ENCODE data around the gene STARD9.
"Not testable (repeated sequence)": the region's sequence is repeated elsewhere in the genome, so short reads cannot be mapped to it uniquely, and the experiment has no call there.

STARD9 gene

DNA sequence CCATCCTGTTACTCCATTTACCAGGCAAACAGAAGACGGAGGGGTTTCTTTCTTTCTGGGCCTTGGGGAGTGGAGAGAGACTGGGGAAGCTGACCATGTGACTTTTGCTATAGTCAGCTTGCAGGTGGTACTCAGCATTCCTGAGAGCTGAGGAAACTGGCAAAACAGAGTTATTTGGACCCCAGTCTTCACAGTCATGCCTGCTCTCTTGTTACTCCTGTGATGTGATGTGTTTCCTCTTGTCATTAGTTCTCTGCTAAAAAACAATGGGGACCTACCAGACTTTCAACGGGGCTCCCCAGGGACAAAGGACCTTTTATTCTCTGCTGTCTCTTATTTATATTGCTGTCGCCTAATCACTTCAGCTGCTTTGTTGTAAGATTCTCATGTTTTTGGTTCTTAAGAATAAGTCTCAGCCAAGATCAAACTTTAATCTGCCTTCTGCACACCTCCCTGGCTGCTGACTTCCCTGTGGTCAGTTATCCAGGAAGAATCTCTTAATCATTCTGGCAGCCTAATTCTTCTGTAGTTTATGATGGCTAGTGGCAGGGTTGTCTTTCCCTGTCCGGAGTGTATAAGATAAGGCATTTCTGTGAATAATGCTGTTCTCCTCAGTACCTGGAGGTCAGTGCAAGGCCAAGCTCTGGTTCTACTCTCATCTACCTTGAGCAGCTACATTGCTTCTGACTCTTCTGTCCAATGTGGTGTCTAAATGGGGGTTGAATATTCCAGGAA, 8.8 kb downstream of the STARD9 start:
- no peak for DNase-seq (ENCODE audit: low read depth, low spot score)
- no peak overlapping the region for H3K27ac ChIP-seq

DNA sequence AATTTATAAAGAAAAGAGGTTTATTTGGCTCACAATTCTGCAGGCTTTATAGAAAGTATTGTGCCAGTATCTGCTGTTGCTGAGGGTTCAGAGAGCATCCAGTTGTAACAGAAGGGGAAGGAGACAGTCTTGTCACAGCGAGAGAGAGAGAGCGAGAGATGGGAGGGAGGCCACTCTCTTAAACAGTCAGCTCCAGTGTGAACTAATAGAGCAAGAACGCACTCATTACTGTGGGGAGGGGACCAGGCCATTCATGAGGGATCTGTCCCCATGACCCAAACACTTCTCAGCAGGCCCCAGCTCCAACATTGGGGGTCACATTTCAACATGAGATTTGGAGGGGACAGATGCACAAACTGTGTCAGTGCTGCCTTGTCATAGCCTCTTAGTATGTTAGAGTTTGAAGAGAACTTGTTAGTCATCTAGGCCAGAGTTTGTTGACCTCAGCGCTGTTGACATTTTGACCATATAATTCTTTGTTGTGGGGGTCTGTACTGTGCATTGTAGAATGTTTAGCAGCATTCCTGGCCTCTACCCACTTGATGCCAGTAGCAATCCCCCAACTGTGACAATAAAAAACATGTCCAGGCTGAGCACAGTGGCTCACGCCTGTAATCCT, 15.3 kb downstream of the STARD9 start:
- H3K27ac ChIP-seq: no peak overlapping the region
- no peak for DNase-seq (ENCODE audit: low read depth, low spot score)

DNA sequence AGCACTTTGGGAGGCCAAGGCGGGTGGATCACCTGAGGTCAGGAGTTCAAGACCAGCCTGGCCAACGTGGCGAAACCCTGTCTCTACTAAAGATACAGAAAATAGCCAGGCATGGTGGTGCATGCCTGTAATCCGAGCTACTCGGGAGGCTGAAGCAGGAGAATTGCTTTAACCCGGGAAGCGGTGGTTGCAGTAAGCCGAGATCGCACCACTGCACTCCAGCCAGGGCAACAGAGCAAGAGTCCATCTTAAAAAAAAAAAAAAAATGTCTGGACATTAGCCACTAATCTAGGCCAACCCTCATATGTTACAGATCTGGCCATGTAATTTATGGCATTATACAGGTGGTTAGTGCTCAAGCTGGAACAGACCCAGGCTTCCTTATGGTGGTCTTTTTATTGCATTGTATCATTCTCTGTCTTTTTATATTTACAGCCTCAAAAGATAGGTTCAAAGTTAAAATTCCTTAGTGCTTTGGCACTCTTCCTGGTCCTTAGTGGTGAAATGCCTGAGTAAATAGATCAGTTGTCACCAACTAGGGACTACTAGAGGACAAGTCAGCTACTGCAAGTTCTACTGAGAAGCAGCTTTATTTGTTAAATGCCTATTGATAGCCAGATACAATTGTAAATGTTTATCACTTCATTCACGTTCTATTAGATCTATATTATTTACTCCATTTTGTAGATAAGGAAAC, 16.0 kb downstream of the STARD9 start:
- H3K27ac ChIP-seq: no peak overlapping the region
- no peak for DNase-seq (ENCODE audit: low read depth, low spot score)

DNA sequence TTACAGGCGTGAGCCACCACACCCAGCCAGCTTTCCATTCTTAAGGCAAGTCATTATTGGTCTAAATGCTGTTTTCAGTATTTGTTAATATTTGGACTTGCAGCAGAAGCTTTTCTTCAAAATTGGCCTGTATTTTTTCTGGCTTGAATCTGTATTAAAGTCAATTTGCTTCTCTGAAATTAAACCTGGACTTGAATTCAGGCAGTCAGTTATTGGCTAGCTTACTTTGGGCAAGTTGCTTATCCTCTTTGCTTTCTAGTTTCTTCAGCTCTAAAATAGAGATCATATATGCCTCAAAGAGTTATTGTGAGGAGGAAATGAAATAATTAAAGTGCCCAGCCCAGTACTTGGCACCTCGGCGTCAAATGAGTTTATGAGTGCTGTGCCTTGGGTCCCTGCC, 17.3 kb downstream of the STARD9 start:
- DNase-seq (ENCODE audit: low read depth, low spot score): no peak
- H3K27ac ChIP-seq: no peak overlapping the region

DNA sequence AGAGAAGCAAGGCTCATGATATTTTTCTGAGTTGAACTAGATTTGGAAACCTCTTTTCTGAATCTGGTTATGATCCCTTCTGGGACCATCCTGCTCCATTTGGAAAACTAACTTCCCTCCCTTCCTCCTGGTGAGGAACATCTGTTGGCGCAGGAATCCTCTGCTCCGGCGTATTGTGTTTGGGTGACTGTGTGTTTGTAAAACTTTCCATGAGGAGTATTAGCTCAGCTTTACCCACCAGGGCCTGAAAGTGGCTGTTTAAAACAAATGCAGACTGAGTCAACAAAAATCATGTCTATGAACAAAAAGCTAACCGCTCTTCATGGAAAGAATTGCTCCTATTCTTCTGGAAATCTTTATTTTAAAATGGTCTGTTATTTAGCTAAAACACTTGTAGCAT, 17.7 kb downstream of the STARD9 start:
- no peak overlapping the region for H3K27ac ChIP-seq
- DNase-seq (ENCODE audit: low read depth, low spot score): no peak

DNA sequence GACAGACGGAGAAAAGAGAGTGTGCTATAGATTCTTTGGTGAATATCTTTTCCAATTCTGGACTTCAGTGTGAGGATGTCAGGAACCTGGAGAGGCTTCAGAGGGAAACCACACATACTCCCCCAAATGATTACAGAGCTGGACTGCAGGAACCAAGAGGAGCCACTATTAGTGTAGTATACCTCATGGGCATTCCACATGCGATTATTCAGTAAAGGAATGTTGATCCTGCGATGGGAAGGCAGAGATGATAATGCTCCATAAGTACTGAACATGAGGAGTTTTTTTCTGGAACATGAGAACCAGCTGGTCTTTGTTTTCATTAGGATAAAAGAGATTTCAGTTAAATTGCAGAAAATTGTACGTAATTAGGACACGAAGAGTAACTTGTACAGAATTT, 18.7 kb downstream of the STARD9 start:
- H3K27ac ChIP-seq: no peak overlapping the region
- DNase-seq (ENCODE audit: low read depth, low spot score): no peak

DNA sequence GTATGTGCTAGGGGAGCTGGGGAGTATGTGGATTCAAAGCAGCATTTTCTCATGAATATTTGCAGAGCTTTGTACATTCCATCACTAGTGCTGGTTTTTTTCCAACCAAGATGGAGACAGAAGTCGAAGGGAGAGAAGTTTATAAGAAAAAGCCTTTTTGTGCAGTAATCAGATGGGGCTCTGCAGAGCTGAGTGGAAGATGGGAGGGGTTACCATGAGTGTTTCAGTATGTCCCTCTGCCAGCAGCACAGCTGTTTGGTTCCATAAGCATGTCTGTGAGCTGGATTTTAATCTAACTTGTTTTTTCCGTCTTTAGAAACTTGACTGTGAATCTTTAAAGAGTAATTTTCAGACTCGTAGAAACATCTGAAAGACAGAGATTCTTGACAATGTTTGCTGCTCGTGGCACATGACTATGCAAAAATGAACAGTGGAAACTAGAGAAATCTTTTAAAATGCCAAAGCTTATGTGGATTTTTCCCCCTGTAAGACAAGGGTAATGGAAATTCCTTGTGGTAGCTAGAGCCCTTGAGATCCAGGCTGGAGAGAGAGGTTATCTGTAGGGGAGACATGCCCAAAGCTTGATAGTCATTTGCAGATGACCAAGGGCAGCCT, 20.3 kb downstream of the STARD9 start:
- no peak overlapping the region for H3K27ac ChIP-seq
- no peak for DNase-seq (ENCODE audit: low read depth, low spot score)

DNA sequence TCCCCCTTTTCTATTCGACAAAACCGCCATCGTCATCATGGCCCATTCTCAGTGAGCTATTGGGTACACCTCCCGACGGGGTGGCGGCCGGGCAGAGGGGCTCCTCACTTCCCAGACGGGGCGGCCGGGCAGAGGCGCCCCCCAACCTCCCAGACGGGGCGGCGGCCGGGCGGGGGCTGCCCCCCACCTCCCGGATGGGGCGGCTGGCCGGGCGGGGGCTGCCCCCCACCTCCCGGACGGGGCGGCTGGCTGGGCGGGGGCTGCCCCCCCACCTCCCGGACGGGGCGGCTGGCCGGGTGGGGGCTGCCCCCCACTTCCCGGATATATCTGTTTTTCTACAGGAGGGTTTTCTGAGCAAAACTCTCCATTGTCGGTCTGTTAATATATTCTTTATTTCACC, 25.9 kb downstream of the STARD9 start:
- H3K27ac ChIP-seq; DNase-seq (ENCODE audit: low read depth, low spot score): not testable (repeated sequence)

DNA sequence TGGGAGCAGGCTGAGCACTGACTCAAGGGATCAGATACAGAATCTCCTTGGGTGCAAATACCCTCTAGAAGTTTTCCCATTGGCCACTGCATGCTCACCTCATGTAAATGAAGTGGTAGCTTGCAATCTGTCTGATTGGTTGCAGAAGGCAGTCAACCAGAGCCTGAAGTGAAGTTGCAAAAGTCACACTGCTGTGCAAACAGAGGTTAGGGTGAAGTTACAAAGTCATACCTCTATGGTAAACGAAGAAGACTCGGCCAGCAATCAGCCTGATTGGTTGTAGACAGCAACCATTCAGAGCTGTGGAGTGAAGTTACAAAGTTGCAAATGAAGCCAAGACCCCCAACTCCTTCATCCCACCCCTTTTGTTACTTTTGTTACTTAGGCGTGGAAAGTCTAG, 27.1 kb downstream of the STARD9 start:
- no peak overlapping the region for H3K27ac ChIP-seq
- DNase-seq (ENCODE audit: low read depth, low spot score): no peak

DNA sequence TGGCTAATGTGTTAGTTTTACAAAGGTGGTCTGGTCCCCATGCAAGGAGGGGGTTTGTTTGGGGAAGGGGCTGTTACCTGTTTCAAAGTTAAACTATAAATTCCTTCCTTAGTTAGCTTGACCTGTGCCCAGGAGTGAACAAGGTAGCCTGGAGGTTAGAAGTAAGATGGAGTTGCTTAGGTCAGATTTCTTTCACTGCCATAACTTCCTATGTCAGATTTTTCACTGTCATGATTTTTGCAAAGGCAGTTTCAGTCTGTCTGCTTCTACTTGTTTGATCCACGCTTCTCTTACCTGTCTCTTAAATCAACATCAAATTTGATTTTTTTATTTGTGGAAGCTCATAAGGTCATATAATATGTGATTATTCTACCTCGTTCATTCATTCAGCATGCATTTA, 28.6 kb downstream of the STARD9 start:
- DNase-seq (ENCODE audit: low read depth, low spot score): no peak
- no peak overlapping the region for H3K27ac ChIP-seq

DNA sequence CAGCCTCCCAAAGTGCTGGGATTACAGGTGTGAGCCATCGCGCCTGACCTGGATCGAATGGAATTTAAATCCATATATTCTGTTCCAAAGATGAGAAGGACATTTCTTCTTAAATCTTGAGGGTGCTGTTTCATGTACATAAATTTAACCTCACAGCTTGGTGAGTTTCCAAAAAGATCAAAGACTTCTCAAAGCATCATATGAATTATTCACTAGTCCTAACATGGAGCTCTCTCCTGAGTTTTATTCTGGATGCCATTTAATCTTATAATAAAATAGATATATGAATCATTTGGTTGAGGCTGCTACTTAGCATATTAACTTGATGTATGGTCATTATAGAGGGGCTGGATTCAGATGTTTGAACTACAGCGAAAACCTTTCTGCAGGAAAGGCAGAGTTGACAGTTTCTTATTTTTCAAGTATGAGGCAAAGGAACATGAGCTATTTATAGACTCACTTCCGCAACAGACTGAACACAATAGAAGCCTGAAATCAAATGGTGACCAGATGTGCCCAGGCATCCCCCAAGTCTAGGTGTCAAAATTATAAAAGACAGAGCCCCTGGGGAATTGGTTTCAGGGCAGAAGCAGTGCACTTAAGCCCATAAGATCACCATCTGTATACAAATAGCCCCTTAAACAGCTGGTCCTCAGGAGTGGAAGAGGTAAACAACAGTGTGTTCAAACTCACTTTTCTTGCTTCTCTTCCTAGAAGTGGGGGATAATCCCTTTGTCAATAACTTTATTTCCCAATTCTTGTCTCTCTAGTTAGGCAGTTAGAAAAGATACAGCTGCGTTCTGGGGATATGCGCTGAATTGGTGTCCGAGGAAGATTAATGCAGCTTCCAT, 29.7 kb downstream of the STARD9 start:
- H3K27ac ChIP-seq: no peak overlapping the region
- DNase-seq (ENCODE audit: low read depth, low spot score): no peak

DNA sequence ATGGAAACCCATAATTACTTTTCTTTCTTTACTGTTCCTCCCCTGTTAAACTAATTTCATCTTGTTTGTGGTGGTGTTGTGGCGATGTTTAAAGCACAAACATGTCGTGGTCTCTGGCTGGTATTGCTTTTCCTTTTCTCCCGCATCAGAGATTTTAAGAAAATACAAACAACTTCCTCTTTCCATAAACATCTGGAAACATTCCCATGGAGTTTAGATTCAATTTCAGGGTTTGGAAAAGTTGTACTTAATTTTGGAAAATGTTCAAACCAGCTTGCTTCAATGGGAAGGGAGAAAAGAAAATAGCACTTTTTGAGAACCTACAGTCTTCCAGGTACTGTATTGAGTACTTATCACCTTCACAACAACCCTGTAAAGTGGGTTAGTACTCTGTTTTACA, 30.4 kb downstream of the STARD9 start:
- no peak overlapping the region for H3K27ac ChIP-seq

DNA sequence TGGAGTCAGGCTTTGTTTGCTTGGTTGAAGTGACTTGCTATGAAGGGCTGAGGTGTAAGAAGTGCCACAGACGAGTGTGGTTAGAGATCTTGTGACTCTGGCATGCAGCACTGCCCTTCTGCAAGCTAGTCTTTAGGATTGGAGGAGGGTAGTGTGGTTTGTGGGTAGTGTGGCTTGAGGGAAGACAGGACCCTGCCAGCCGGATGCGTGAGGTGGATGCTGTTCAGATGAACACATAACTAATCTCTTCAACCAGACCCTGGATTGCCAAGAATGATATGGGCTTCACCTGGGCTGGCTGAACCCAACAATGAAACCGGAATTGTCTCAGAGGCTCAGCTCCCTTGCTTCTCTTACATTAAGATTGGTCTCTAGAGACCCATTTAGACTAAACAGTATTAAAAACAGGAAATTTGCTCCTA, 32.7 kb downstream of the STARD9 start:
- DNase-seq (ENCODE audit: low read depth, low spot score): no peak
- H3K27ac ChIP-seq: no peak overlapping the region

More for the DNA sequence above, 30.4 kb downstream of the STARD9 start:
- no peak for DNase-seq (ENCODE audit: low read depth, low spot score)

DNA sequence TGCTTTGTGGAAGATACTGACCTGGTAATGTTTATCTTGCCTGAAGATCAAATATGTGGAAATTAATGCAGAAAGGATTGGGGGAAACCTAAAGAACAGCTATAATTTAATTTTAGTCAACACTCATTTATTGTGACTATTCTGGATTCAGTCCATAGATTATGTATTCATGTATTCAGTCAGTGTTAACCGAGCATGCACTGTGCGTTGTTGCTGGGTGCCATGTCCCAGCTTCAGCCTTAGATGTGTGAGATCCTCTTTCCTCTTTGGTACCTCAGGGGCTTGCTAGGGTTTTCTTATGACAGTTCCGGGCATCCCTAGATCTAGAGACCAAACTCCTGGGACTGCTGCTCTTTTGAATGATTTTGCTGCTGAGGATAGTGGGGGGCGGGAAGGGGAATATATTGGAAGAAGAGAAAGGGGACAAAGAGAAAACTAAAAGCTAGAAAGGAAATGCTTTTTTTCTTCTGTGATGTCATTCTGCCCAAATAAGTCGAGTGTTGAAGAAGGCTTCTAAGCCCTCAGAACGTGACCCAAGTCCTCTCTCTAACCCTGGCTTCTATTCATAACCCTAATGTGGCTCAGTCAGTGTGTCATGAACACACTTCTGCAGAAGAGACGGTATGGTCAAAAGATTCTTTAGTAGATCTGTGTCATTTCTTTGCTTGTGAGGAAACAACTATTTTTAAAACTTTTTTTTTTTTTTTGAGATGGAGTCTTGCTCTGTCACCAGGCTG, 33.5 kb downstream of the STARD9 start:
- H3K27ac ChIP-seq: no peak overlapping the region
- no peak for DNase-seq (ENCODE audit: low read depth, low spot score)

DNA sequence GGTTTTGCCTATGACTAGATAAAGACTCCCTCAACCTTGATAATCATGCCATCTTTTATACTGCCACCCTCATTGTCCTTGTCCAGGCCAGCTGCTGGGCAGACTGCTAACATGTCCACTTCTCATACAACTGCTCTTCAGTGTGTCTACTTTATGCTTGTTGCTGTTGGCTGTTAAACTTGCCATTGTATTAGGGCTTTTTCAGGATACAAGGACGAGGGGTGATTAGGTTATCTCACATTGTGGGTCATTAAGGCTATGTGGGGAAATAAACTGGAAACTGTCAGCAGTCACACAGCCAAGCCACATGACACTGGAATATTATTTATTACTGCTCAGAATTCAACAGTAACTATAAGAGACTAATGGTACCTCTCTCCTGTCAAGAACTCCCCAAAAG, 36.1 kb downstream of the STARD9 start:
- no peak overlapping the region for H3K27ac ChIP-seq
- DNase-seq (ENCODE audit: low read depth, low spot score): no peak

DNA sequence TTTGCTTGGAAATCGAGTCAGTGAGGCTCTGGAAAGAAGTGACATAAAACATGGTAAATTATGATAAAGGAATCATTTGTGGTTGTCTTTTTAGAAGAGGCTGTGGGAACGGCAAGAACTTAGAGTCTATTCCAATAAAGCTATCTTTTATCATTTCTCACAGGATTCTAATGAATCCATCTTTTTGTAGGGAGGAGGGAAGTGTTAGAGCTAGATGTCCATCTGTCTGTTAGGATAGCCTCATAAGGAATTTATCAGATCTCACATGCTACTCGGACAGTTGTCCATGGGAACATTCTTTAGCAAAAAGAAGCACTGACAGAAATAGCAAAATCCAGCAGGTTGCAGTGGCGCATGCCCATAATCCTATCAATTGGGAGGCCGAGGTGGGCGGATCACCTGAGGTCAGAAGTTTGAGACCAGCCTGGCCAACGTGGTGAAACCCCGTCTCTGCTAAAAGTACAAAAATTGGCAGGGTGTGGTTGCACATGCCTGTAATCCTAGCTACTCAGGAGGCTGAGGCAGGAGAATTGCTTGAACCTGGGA, 37.0 kb downstream of the STARD9 start:
- DNase-seq (ENCODE audit: low read depth, low spot score): no peak
- H3K27ac ChIP-seq: no peak overlapping the region

DNA sequence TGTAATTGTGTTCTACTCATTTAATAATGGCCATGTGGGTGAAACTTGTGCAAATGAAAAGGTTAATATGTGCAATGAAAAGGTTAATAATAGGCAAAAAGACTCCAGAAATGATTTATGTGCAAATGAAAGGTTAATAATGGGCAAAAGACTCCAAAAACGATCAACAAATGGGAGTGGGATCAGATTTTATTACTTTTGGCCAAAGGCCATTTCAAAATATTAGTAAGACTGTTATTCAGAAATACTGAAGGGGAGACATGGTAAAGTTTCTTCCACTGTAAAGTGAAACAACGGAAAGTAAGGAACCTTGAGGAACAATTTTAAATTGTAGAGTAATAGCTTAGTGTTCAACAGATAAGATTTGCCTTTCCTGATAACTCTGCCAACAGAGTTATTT, 40.7 kb downstream of the STARD9 start:
- DNase-seq (ENCODE audit: low read depth, low spot score): no peak
- H3K27ac ChIP-seq: no peak overlapping the region

DNA sequence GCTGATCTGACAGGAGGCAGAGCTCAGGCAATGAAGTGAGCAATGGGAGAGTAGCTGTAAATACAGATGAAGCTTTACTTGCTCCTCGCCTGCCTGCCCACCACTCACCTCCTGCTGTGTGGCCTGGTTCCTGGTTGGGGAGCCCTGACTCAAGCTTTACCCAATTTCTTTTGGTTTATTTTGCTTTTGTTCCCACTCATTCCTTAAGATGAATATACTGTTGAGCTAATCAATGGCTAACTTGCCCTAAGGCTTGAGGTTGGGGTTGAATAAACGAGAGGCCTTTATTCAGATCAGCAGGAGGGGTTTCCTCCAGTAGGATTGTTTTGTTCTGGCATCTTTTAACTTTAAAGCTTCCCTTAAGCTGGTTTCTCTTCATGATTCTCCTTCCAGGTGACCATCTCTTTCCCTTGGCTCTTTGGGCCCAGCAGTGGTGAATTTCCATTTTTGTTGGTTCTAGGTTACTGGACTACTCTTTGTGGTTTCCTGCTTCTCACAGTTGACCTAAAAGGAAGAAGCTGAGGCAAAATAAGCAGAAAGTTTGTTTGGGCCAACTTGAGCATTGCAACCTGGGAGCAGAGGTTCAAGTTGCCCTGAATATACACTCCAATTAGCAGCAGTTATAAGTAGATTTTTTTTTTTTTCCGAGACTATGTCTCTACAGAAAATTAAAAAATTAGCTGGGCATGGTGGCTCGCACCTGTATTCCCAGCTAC, 44.4 kb downstream of the STARD9 start:
- H3K27ac ChIP-seq: no peak overlapping the region
- no peak for DNase-seq (ENCODE audit: low read depth, low spot score)

DNA sequence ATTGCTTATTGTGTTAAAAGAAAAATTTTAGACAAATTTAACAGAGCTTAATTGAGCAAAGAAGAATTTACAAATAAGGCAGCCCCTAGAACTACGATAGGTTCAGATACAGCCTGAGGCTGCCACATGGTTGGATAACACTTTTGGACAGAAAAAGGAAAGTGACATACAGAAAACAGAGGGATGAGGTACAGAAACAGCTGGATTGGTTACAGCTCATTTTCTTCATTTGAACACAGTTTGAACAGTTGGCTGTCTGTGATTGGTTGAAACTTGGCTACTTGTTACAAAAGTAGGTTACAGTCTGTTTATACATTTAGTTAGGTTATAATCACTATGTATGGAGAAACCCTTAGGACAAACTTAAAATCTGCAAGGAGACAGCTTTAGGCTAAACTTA, 46.0 kb downstream of the STARD9 start:
- DNase-seq (ENCODE audit: low read depth, low spot score): no peak
- H3K27ac ChIP-seq: no peak overlapping the region

Measured in epithelial cell of prostate (primary cell).